ENCODE results near the gene SGMS1.
"Not testable (repeated sequence)": the region's sequence is repeated elsewhere in the genome, so short reads cannot be mapped to it uniquely, and the experiment has no call there.

SGMS1 gene

GRCh38 chr10:50426485-50426884 lies 197.3 kb downstream of the SGMS1 start:
- Histone ChIP-seq H3K4me3 (ENCODE audit: low read length) (no peak overlapping the region), H3K27me3 (ENCODE audit: insufficient read depth, low read length) (no peaks in the 10 kb centered on the region), H3K36me3 (ENCODE audit: insufficient read depth, low read length) (no peaks in the 10 kb centered on the region), H3K9ac (ENCODE audit: low read depth, low read length) (no peak overlapping the region), H3K9me3 (ENCODE audit: insufficient read depth, low read depth, low read length) (no peaks in the 10 kb centered on the region), H3K27ac (ENCODE audit: low read depth, low read length) (no peak overlapping the region), H3K4me1 (ENCODE audit: insufficient read depth, low read length) (peaks cover 10% of the 10 kb centered on the region)
- 83% methylated on average over 1 of the region's 1 CpG for WGBS

DNA sequence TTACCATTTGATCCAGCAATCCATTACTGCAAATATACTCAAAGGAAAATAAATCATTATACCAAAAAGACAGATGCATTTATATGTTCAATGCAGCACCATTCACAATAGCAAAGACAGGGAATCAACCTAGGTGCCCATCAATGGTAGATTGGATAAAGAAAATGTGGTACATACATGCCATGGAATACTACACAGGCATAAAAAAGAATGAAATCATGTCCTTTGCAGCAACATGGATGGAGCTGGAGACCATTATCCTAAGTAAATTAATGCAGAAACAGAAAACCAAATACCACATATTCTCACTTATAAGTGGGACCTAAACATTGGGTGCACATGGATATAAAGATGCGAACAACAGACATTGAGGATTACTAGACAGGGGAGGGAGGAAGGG lies 198.5 kb downstream of the SGMS1 start:
- 100% methylated on average over 1 of the region's 1 CpG for WGBS
- not testable (repeated sequence) for H3K9me3 ChIP-seq (ENCODE audit: insufficient read depth, low read depth, low read length); H3K27ac ChIP-seq (ENCODE audit: low read depth, low read length); H3K4me1 ChIP-seq (ENCODE audit: insufficient read depth, low read length); H3K4me3 ChIP-seq (ENCODE audit: low read length); H3K27me3 ChIP-seq (ENCODE audit: insufficient read depth, low read length); H3K36me3 ChIP-seq (ENCODE audit: insufficient read depth, low read length); H3K9ac ChIP-seq (ENCODE audit: low read depth, low read length)

DNA sequence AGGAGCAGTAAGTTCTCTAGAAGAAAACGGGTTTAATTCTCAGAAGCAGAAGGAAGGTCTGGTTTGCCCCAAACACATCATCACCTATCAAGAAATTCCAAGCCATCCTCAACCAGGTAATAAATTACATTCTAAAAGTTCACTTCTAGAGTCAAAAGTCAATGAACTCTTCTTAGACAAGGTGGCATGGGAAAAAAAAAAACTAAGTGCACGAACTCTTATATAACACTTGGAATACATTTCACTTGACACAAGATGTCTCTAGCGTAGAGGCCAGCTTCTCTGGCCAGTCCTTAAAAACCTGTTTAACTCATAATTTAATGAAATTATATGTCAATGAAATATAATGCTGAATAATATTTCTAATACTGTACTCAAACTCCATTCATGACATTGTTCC lies 200.3 kb downstream of the SGMS1 start:
- H3K36me3 ChIP-seq (ENCODE audit: insufficient read depth, low read length): no peaks in the 10 kb centered on the region
- H3K4me3 ChIP-seq (ENCODE audit: low read length): no peak overlapping the region
- no peaks in the 10 kb centered on the region for H3K9me3 ChIP-seq (ENCODE audit: insufficient read depth, low read depth, low read length)
- WGBS: 100% methylated on average over 2 of the region's 3 CpGs
- no peaks in the 10 kb centered on the region for H3K27me3 ChIP-seq (ENCODE audit: insufficient read depth, low read length)
- no peak overlapping the region for H3K9ac ChIP-seq (ENCODE audit: low read depth, low read length)
- H3K27ac ChIP-seq (ENCODE audit: low read depth, low read length): no peak overlapping the region
- peaks cover 4% of the 10 kb centered on the region; the same call in 1 of the 2 replicates for H3K4me1 ChIP-seq (ENCODE audit: insufficient read depth, low read length)

GRCh38 chr10:50422259-50422658 lies 201.5 kb downstream of the SGMS1 start:
- no peaks in the 10 kb centered on the region for H3K9me3 ChIP-seq (ENCODE audit: insufficient read depth, low read depth, low read length)
- H3K9ac ChIP-seq (ENCODE audit: low read depth, low read length): no peak overlapping the region
- 0 out of 2 replicates have a peak, but pooled peaks cover 6% of the 10 kb centered on the region for H3K27me3 ChIP-seq (ENCODE audit: insufficient read depth, low read length)
- no peaks in the 10 kb centered on the region for H3K36me3 ChIP-seq (ENCODE audit: insufficient read depth, low read length)
- peaks cover 9% of the 10 kb centered on the region; the same call in 1 of the 2 replicates for H3K4me1 ChIP-seq (ENCODE audit: insufficient read depth, low read length)
- 90% methylated on average over 4 of the region's 4 CpGs for WGBS
- no peak overlapping the region for H3K4me3 ChIP-seq (ENCODE audit: low read length)
- no peak overlapping the region for H3K27ac ChIP-seq (ENCODE audit: low read depth, low read length)

- Histone ChIP-seq H3K9me3 (ENCODE audit: insufficient read depth, low read depth, low read length) (no peaks in the 10 kb centered on the region), H3K27ac (ENCODE audit: low read depth, low read length) (no peak overlapping the region), H3K27me3 (ENCODE audit: insufficient read depth, low read length) (0 out of 2 replicates have a peak, but pooled peaks cover 6% of the 10 kb centered on the region), H3K36me3 (ENCODE audit: insufficient read depth, low read length) (no peaks in the 10 kb centered on the region), H3K4me3 (ENCODE audit: low read length) (no peak overlapping the region), H3K4me1 (ENCODE audit: insufficient read depth, low read length) (peaks cover 9% of the 10 kb centered on the region; the same call in 1 of the 2 replicates), H3K9ac (ENCODE audit: low read depth, low read length) (no peak overlapping the region)
- WGBS: 78% methylated on average over 6 of the region's 6 CpGs
These were observed 202.6 kb downstream of the SGMS1 start for GRCh38 chr10:50421026-50421719.

GRCh38 chr10:50420196-50420595 lies 203.6 kb downstream of the SGMS1 start:
- no peak overlapping the region for H3K4me3 ChIP-seq (ENCODE audit: low read length)
- H3K9ac ChIP-seq (ENCODE audit: low read depth, low read length): no peak overlapping the region
- peaks cover 9% of the 10 kb centered on the region; the same call in 1 of the 2 replicates for H3K4me1 ChIP-seq (ENCODE audit: insufficient read depth, low read length)
- no peaks in the 10 kb centered on the region for H3K9me3 ChIP-seq (ENCODE audit: insufficient read depth, low read depth, low read length)
- 0 out of 2 replicates have a peak, but pooled peaks cover 6% of the 10 kb centered on the region for H3K27me3 ChIP-seq (ENCODE audit: insufficient read depth, low read length)
- H3K36me3 ChIP-seq (ENCODE audit: insufficient read depth, low read length): no peaks in the 10 kb centered on the region
- no peak overlapping the region for H3K27ac ChIP-seq (ENCODE audit: low read depth, low read length)
- WGBS: 92% methylated on average over 5 of the region's 6 CpGs

GRCh38 chr10:50419756-50420155 lies 204.0 kb downstream of the SGMS1 start:
- 88% methylated on average over 3 of the region's 3 CpGs for WGBS
- Histone ChIP-seq H3K4me1 (ENCODE audit: insufficient read depth, low read length) (peaks cover 9% of the 10 kb centered on the region; the same call in 1 of the 2 replicates), H3K4me3 (ENCODE audit: low read length) (no peak overlapping the region), H3K9me3 (ENCODE audit: insufficient read depth, low read depth, low read length) (no peaks in the 10 kb centered on the region), H3K9ac (ENCODE audit: low read depth, low read length) (no peak overlapping the region), H3K27ac (ENCODE audit: low read depth, low read length) (no peak overlapping the region), H3K27me3 (ENCODE audit: insufficient read depth, low read length) (0 out of 2 replicates have a peak, but pooled peaks cover 6% of the 10 kb centered on the region), H3K36me3 (ENCODE audit: insufficient read depth, low read length) (no peaks in the 10 kb centered on the region)

- no peak overlapping the region for H3K4me3 ChIP-seq (ENCODE audit: low read length)
- H3K9ac ChIP-seq (ENCODE audit: low read depth, low read length): no peak overlapping the region
- no peak overlapping the region for H3K27ac ChIP-seq (ENCODE audit: low read depth, low read length)
- H3K9me3 ChIP-seq (ENCODE audit: insufficient read depth, low read depth, low read length): no peaks in the 10 kb centered on the region
- no peaks in the 10 kb centered on the region for H3K36me3 ChIP-seq (ENCODE audit: insufficient read depth, low read length)
- H3K4me1 ChIP-seq (ENCODE audit: insufficient read depth, low read length): peaks cover 9% of the 10 kb centered on the region; the same call in 1 of the 2 replicates
- 88% methylated on average over 3 of the region's 3 CpGs for WGBS
- 0 out of 2 replicates have a peak, but pooled peaks cover 6% of the 10 kb centered on the region for H3K27me3 ChIP-seq (ENCODE audit: insufficient read depth, low read length)
These were observed 204.7 kb downstream of the SGMS1 start for GRCh38 chr10:50419091-50419490.

DNA sequence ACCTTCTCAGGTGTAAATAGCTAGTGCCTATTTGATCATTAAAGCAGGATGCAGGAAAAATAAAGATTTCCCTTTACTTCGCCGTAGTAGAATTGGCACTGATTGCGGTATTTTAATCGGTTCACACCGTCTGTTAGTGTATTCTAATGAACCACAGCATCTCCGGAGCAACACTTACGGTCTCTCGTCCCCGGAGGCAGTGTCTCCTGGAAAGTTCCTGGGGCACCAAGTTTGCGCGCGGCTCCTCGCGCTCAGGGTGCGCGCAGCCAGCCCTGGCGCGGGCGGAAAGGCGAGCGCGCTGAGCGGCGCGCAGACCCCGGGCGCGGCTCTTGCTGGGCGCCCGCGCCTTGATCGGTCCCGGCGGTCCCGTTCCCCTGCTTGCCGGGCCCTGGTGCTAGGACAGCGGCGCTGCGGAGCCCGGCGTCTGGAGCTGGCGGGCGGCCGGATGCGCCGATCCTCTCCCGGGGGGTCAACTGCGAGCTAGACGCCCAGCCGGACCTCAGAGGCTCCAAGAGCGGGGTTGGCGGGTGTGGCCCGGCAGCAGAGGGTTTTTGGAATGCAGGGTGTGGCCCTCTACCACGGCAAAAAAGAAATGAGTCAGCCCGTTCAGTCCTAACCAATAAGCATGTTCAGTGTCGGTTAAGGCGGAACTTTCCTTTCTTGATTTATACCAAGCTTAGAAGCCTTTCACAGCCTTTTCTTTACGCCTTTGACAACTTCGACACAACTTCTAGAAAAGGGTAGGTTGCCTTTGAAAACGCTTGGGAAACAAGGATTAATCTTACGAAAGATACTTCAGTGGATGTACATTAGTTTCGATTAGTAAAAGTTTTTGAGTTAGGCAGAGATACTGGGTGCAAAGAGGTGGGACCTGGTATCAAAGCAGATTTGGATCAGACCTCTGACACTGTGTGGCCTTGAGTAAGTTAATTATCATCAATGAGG lies 205.6 kb downstream of the SGMS1 start:
- 0 out of 2 replicates have a peak, but pooled peaks cover 6% of the 10 kb centered on the region for H3K27me3 ChIP-seq (ENCODE audit: insufficient read depth, low read length)
- H3K9ac ChIP-seq (ENCODE audit: low read depth, low read length): peak overlapping the region; percentile 54
- no peaks in the 10 kb centered on the region for H3K9me3 ChIP-seq (ENCODE audit: insufficient read depth, low read depth, low read length)
- H3K27ac ChIP-seq (ENCODE audit: low read depth, low read length): peak overlapping the region; percentile 19; the same call in 1 of the 2 replicates
- 6% methylated on average over 62 of the region's 62 CpGs for WGBS
- peaks cover 9% of the 10 kb centered on the region; the same call in 1 of the 2 replicates for H3K4me1 ChIP-seq (ENCODE audit: insufficient read depth, low read length)
- H3K4me3 ChIP-seq (ENCODE audit: low read length): peak overlapping the region; percentile 58
- H3K36me3 ChIP-seq (ENCODE audit: insufficient read depth, low read length): no peaks in the 10 kb centered on the region

GRCh38 chr10:50417486-50417885 lies 206.3 kb downstream of the SGMS1 start:
- Histone ChIP-seq H3K4me3 (ENCODE audit: low read length) (peak overlapping the region; percentile 58), H3K9me3 (ENCODE audit: insufficient read depth, low read depth, low read length) (no peaks in the 10 kb centered on the region), H3K27ac (ENCODE audit: low read depth, low read length) (no peak overlapping the region)

GRCh38 chr10:50416881-50417280 lies 206.9 kb downstream of the SGMS1 start:
- H3K9me3 ChIP-seq (ENCODE audit: insufficient read depth, low read depth, low read length): no peaks in the 10 kb centered on the region
- WGBS: 88% methylated on average over 6 of the region's 6 CpGs
- H3K27me3 ChIP-seq (ENCODE audit: insufficient read depth, low read length): 0 out of 2 replicates have a peak, but pooled peaks cover 6% of the 10 kb centered on the region
- H3K27ac ChIP-seq (ENCODE audit: low read depth, low read length): no peak overlapping the region
- H3K4me3 ChIP-seq (ENCODE audit: low read length): no peak overlapping the region
- no peak overlapping the region for H3K9ac ChIP-seq (ENCODE audit: low read depth, low read length)
- H3K4me1 ChIP-seq (ENCODE audit: insufficient read depth, low read length): peaks cover 9% of the 10 kb centered on the region; the same call in 1 of the 2 replicates
- no peaks in the 10 kb centered on the region for H3K36me3 ChIP-seq (ENCODE audit: insufficient read depth, low read length)

More at GRCh38 chr10:50417486-50417885, 206.3 kb downstream of the SGMS1 start:
- Histone ChIP-seq H3K27me3 (ENCODE audit: insufficient read depth, low read length) (0 out of 2 replicates have a peak, but pooled peaks cover 6% of the 10 kb centered on the region), H3K36me3 (ENCODE audit: insufficient read depth, low read length) (no peaks in the 10 kb centered on the region), H3K9ac (ENCODE audit: low read depth, low read length) (peak overlapping the region; percentile 54; the same call in 1 of the 2 replicates), H3K4me1 (ENCODE audit: insufficient read depth, low read length) (peaks cover 9% of the 10 kb centered on the region; the same call in 1 of the 2 replicates)
- 51% methylated on average over 6 of the region's 6 CpGs for WGBS
